Measurements from ENCODE around the gene DUSP7. TPM values are rescaled to one million over a fixed set of nuclear protein-coding genes. Genes with fewer than 3 reads are reported as not detected.

Gene DUSP7
- polyA plus RNA-seq, 3 donors, result 16.6 to 20.7 (median 17.5) TPM

DNA sequence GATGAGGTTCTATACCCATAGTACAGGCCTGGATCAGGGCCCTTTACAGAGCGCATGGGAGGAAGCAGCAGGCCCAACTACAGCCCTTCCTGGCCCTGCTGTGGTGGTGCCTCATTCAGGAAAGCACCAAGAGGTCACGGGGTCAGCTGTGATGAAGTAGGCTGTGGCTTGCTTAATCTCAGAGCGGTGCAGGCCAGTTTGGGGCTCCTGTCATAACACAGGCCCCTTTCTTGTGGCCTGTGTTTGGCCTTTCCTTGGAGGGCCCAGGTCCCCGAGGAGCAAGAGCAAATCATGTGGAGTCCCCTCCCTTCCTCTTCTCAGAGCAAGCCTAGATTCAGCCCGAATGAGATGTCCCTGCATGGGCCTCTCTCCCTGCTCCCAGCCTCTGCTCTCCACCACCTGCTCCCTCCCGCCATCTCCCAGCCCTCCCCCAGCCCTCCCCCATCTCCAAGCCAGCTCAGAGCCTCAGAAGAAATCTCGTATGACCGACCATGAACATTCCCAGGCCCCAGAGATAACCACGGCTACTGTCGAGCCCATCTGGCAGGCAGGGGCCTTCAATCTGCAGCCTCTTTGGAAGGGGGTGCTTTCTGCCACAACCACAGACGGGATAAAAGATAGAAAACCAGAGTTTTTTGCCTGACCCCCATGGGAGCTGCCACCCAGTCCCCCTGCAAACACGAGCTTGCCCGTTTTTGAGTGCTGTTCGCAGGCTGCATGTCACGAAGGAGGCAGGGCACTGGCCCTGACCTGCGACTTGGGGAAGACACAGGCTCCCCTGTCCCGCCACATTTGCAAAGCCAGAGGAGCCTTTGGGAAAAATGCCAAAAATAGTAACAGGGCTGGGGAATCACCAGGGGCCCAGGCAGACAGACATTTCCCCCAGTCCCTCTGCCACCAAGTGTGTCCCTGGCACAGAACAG, 32.3 kb upstream of the DUSP7 start:
- no peak for DNase-seq

DNA sequence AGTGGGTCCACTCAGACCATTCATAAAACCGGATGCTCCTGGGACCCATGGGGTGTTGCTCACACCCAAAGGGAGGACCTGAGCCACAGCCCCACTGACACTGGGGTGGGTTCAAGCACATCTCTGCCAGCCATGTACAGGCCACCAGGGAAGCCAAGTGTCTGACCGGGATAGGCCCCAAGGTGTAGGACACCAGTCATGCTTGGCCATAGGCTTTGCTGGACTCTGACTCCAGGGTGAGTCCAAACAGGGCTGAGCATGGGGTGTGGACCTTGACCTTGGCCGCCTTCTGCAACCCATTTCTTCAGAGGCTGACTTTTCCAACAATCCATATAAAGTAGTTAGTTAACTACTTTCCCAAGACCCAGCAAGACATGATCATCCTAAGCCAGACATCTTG, 31.4 kb upstream of the DUSP7 start:
- DNase-seq, result no peak

DNA sequence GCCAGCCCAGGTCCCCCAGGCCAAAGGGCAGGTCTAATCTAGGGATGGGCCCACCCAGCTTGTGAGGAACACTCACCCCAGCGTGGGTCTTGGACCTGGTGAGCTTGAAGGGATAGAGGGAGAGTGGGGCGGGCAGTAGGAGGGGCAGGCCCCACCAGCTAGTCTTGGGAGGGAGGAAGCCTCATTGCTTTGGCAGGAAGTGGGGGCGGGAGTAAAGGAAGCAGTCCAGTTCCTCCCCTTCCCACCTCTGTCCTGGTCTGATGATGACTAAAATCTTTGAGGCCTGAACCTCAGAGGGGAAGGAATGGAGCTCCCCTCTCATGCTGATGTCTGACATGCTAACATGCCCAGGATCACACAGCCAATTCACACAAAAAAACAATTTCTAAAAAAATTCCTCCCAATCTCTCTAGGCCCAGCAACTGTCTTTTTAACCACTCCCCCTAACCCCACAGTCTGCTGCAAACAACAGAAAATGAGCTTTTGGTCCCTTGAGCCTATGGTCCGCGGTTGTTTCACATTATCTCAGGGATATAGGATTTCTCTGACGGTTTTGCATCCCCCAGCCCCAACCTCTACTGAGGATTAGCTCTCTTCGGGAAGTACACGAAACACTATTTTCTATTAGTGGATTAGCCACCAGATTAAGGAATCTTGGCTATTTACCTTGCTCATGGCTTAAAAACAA, 30.7 kb upstream of the DUSP7 start:
- DNase-seq, result no peak

DNA sequence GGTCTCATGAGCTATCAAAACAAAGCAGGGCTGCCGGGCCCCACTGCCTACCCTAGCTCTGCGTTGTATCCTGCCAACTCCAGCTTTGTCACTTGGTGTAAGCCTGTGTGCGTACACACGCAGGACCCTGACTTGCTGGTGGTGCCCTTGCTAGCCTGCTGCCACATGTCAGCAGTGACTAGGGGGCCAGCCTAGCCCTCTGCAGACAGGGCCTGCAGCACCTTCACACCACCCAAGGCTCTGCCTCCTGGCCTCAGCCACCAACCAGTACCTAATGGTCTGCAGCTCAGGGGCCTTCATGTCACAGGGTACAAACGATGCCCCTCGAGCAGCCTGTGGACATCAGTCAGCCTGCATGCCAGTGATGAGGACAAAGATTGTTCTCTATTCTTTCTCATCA, 30.1 kb upstream of the DUSP7 start:
- no peak for DNase-seq

DNA sequence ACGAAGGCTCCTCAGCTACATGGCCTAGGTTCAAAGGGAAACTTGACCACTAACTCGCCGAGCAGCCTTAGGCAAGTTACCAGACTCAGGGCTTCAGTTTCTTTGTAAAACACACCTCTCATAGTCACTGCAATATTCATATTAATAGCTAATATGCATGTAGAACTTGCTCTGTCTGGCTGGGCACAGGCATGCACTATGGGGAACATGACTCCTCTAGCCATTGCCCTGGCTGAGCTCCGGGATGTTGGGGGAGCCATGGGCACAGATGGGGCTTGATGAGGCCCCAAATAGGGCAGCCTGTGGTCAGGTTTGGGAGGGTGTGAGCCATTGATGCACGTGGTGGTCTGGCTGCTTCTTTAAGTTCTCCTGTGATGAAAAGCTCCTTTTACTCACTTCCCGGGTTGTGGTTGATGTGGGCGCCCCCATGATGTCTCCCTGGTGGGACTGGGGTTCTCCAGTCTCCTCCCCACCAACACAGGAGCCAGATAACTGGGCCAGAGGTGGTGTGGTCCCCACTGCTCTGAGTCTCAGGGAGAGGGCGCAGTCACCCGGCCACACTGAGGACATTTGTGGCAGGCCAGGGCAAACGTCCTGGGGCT, 29.4 kb upstream of the DUSP7 start:
- DNase-seq, result no peak

DNA sequence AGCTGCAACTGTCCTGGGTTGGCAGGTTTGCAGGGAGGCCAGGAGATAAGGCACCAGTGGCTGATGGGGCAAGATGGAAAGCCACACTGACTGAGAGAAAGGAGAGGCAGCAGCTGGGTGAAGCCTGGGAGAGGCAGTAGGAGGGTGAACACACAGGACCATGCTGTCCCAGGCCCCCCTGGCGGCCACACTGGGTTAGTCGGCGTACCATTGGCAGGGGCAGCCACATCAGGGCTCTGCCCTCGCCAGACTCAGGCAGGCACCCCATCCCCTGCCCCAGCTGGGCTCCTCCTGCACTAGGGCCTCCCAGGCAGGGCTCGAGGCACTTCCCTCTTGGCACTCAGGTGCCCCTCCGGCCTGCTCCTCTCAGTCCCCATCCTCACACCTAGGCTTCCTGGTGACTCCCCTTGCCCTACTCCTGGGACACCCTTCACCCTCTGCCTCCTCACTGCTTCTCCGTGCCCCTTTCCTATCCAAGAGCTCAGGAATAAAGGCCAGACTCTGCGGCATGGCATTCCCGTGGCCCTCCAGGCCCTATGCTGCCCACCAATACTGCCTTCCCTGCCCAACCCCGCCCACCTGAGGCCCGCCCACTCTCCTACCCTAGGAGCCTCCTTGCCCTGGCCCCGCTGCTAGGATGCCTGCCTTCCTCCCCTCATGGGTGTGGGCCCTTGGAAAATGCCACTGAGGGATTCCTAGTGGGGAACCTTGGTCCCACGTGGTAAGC, 28.7 kb upstream of the DUSP7 start:
- DNase-seq, result no peak

DNA sequence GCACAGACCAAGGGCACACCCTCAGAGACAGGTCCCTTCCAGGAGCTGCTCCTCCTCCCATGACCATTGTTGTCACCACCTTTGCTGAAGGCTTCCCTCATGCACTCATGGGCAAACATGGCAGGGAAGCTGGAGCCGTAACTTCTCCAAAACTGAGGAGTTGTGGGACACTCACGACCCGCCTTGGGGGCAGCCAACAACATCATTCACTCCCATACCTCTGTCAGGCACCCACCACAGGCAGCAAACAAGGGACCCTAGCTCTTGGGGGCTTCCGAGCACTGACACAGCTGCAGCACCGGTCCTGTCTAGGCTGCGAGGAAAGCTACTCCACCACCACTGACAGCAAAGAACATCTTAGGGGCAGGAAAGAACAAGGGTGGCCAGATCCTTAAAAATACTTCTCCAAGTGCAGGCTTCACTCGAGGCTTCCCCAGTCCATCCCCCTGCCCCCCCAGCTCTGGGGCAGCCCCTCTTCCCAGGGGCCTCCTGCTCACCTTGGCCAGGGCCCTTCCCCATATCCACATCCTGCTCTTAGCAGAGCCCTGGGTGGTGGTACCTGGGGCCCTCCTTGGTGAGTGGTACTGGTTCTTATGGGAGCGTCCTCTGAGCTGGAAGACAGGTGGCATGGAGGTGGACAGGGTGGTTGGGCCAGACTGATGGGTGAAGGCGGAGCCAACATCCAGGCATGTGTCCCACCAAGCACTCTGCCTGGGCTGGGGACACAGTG, 28.0 kb upstream of the DUSP7 start:
- no peak for DNase-seq

DNA sequence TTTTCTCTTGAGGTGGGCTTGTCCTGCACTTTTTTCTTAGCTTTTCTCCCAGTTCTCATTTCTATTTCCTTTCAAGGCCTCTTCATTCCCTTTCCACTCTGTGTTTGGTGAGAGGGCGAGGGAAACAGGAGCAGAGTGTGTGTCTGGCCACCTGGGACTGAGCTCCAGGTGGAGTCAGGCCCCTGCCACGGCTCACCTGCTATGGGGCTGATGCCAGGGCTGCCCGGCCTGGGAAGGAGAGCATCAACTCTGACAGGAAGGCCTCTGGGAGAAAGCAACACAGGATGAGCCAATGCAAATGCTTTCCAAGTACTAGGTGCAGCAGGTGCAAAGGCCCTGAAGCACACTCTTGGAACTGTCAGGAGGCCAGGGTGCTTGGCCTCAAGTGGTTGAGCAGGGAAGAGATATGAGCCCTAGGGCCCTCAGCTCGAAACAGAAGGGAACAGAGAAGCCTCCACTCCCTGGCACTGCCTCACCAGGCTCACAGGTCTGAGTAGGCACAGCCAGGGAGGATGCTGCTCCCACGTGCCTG, 27.3 kb upstream of the DUSP7 start:
- DNase-seq, result no peak

DNA sequence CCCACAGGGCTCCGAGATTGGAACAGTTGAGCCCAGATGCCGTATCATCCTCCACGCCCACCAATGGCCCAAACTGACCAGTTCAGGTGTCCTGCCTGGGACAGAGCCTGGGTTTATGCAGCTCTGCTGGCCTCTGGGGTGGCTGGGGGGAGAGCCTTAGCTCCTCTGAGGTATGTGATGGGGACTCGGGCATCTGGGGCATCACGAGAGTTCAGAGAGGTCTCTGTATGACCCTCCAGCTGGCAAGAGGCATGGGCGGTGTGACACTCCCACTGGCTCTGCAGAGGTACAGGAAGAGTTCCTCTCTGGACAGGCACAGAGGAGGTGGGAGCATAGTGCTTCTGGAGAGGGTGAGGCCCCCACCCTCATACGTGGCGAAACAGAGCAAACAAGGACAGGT, 26.6 kb upstream of the DUSP7 start:
- no peak for DNase-seq

DNA sequence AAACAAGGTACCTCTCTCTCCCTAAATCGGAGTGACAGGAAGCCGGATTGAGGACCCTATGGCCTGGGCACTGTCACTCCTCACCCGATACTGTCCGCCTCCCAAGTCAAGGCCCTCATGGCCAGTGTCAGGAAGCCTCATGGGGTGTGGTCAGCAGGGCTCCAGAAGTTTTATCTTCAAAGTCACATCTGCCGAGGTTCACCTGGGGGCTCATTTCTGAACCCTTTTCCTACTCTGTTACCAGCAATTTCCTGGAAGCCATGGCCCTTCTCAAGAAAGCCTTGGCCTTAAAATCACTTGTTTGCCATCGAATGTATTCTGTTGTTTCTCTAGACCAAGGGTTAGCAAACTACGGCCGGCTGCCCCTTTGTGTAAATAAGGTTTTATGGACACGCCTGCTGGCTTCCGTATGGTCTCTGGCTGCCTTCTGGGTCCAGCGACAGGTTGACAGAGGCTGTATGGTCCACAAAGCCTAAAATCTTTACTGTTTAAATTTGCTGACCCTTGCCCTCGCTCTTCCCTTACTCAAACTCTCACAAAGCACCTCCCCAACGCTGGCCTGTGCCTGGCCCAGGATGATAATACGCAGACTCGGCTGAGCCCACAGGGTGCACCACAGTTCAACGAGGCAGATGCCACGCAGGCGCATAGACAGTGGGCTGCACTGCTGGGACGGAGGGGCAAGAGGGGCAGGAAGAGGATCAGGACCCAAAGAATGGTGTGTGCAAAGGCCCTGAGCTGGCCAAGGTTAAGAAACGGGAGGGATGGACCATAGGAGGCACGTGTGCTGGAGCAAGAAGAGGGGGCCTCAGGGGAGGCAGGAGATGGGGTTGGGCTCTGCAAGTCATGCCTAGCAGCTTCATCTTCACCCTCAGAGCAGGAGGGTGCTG, 24.7 kb upstream of the DUSP7 start:
- DNase-seq, result no peak

DNA sequence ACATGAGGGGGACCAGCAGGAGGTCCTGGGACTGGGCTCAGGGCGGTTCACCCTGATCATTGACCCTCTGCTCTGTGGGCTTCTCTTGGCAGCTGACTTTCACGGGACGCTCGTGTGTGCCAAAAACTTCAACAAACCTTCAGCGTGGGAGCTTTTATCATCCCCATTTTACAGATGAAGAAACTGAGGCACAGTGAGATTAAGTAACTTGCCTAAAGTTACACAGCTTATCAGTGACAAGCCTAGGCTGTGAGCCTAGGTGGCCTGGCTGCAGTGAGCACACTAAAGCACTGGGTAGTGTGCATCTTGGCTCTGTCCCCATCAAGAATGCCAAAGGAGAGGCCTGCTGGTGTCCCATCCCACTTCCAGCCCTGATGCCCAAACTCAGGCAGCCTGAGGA, 23.6 kb upstream of the DUSP7 start:
- no peak for DNase-seq

DNA sequence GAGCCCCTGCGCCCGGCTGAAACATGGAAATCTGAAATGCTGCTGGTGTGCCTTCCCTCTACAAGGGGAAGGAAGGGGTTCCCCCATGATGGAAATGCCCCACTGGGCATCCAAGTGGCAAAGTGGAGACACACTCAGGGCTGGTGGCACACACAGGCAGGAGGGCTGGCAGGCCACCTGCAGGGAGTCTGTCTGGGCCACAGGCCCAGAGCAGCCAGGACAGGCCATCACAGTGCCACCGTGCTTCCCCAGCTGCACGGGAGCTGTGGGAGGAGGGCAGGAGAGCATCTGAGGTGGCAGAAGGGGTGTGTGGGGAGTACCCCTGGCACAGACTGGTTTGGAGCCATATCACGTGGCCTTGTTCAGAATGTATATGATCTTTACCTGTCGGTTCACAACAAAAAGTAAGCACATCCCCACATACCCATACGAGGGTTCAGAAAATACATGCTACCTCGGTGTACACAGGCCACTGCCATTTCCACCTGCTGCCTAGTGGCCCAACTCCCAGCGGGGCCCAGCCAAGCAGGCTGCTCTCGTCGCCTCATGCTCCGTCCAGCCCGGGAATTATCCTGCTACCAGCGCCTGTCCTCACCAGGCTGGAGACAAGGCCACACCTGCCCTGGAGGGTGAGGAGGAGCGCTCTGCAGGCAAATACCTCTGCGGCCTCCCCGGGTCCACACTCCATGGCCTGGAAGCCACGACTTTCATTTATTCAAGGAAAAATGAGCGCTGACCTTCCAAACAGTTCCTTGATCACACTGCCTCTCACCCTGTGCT, 22.6 kb upstream of the DUSP7 start:
- DNase-seq, result no peak

DNA sequence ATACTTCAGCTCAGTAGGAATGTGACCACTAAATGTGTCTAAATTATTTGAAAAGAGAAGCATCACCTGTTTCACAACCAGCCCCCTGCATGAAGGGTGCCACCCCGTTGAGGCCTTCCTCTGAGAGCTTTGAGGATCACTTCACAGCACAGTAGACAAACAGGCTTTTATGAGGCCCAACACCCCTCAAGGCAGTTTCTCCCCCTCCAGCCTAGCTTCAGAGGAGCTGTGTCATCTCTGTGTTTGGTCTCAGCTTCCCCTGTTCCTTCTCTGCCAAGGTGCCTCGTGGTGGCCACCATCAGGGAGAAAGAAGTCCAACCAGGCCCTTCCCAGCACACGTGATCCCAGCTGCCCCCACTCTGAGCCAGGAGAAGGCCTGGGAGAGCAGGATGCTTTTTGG, 21.6 kb upstream of the DUSP7 start:
- no peak for DNase-seq

DNA sequence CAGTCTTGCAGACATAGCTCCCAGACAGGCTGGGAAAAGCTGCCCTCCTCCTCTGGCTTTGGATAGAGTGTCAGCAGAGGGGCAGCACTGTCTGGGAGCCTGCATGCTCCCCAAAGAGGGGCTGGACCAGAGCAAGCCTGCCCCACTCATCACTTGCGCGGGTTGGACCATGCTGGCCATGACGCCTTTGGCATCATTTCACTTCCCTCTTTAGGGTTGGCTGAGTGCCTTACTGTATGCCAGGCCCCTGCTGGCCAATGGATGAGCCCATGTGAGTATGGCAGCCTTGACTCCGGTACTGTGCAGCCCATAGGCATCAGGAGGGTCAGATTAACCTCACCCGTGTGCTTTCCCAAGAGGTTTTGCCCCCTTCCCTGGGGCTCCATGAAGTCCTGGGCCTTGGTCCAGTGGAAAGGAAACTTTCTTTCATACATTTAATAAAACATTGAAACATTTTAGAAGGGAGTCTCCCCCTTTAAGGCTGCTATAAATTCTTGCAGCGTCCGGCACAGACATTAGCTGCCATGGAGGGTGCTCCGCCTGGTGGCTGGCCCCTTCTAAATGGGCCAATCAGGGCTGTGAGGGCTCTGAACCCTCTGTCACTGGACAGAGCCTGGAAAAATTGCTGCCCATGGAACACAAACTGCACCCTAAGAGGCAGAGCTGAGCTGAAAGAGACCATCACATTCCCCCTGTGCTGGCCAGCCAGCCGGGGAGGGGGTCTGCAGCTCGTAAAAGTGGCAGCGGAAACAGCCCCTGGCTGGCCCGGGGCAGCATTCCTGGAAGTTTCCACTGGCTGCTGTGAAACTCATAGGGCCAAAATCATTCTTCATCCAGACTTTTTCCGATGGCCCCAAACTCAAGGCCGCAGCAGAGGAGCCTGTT, 20.8 kb upstream of the DUSP7 start:
- peak; percentile 57 for DNase-seq

DNA sequence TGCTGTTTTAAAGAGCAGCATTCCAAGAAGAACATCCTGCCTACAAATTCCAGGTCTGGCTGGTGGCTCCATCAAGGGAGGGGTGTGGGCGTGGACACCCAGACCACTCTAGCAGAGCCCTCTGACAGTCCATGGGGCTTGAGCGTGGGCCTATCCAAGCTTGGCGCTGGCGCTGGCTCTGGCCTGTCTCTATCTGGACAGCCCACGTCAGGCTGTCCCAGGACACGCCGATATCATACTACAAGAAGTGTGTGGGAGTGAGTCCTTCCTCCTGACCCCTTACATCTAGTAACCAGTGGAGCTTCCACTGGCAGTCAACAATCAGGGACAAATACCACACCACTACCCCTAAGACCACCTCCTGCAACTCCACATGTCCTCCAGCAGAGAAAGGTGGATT, 17.1 kb upstream of the DUSP7 start:
- no peak for DNase-seq

DNA sequence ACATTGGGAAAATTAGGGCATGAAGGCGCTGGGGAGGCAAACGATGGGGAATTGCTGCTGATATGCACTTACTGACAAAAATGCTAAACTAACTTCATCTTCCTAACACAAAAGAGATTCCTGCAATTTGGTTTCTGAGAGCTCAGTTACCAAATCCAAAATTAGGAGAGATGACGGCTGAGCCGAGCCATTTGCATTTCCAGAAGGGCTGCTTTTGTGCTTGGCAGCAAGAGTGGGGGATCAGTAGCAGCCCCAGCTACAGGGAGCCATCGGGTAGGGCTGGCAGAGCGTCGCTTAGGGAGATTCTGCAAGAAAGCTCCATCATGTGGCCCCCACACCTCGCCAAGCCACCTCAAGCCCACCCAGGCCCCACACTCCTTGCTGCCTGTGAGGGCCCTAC, 16.1 kb upstream of the DUSP7 start:
- no peak for DNase-seq

DNA sequence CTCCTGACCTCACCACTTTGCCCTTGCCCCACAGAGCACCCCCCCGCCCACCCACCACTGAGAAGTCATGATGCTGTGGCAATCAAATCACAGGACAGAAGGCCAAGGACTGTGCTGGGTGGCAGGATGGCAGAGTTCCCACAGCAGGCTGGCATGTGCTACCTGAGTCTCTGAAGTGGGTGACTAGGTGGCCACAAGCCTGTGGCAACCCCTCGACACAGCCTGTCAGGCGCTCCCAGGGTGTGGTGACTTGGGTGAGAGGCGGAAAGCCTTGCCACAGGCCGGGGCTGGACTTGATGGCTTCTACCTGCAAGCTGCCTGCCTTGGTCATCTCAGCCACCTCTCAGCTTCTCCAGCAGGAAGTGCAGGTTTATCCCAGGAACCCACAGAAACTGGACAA, 15.6 kb upstream of the DUSP7 start:
- no peak for DNase-seq

Data from renal pelvis (tissue), 4 donors.